HG02943 (cell line): ENCODE results near the gene AMELX.

ENCODE experiments used
- ATAC-seq: cut with Tn5 transposase; IDR thresholded peaks from one replicate; pipeline ENCODE4 v1.9.1; 2021; ENCODE audit warnings: mild to moderate bottlenecking, low read depth, moderate library complexity; ENCODE audit not compliant: unreplicated experiment

Gene AMELX

GRCh38 chrX:11293113-11293512 is at the start of gene AMELX:
Gene AMELX (plus strand): TSS chrX:11293413. CDS start chrX:11294789, 1,376 bp downstream.
- ATAC-seq: no peak

GRCh38 chrX:11244636-11245035 is 48.6 kb upstream of the AMELX start:
- ATAC-seq: no peak

- ATAC-seq: no peak
Measured at GRCh38 chrX:11254417-11255109, 38.6 kb upstream of the AMELX start.

- no peak for ATAC-seq
Measured at GRCh38 chrX:11257290-11257689, 35.9 kb upstream of the AMELX start.

- ATAC-seq: no peak
Measured at GRCh38 chrX:11257711-11258110, 35.5 kb upstream of the AMELX start.

- no peak for ATAC-seq
Measured at GRCh38 chrX:11259437-11259836, 33.8 kb upstream of the AMELX start.

- ATAC-seq: no peak
Measured at GRCh38 chrX:11261260-11261659, 32.0 kb upstream of the AMELX start.

- ATAC-seq: no peak
Measured at GRCh38 chrX:11264925-11265324, 28.3 kb upstream of the AMELX start.

- ATAC-seq: no peak
Measured at GRCh38 chrX:11265352-11265751, 27.9 kb upstream of the AMELX start.

- ATAC-seq: no peak
Measured at GRCh38 chrX:11266573-11267003, 26.6 kb upstream of the AMELX start.

GRCh38 chrX:11267425-11267824 is 25.8 kb upstream of the AMELX start:
- ATAC-seq: no peak

GRCh38 chrX:11269006-11269405 is 24.2 kb upstream of the AMELX start:
- ATAC-seq: no peak

GRCh38 chrX:11269996-11270395 is 23.2 kb upstream of the AMELX start:
- ATAC-seq: no peak

GRCh38 chrX:11272290-11272689 is 20.9 kb upstream of the AMELX start:
- no peak for ATAC-seq

- ATAC-seq: no peak
Measured at GRCh38 chrX:11272863-11273262, 20.4 kb upstream of the AMELX start.

GRCh38 chrX:11273544-11273943 is 19.7 kb upstream of the AMELX start:
- no peak for ATAC-seq

- no peak for ATAC-seq
Measured at GRCh38 chrX:11282043-11282442, 11.2 kb upstream of the AMELX start.

GRCh38 chrX:11285651-11286050 is 7.6 kb upstream of the AMELX start:
- no peak for ATAC-seq

GRCh38 chrX:11287505-11287904 is 5.7 kb upstream of the AMELX start:
- no peak for ATAC-seq

- ATAC-seq: no peak
Measured at GRCh38 chrX:11290416-11291102, 2.7 kb upstream of the AMELX start.

- ATAC-seq: no peak
Measured at GRCh38 chrX:11296051-11296450, 2.8 kb downstream of the AMELX start.

- no peak for ATAC-seq
Measured at GRCh38 chrX:11298600-11298999, 5.4 kb downstream of the AMELX start.
